Fibroblast of mammary gland (primary cell): ENCODE results near the gene PHF24.
A peak's percentile ranks its signal among the peaks of the same experiment; 100 is the strongest.

Experiments
- DNase-seq: peaks from one replicate; pipeline ENCODE4 v3.0.0-alpha.2; 2010; ENCODE audit warnings: low read depth
- H3K4me3 ChIP-seq: 2 replicates; pipeline ENCODE4 v1.5.1; 2011; ENCODE audit warnings: low read depth, mild to moderate bottlenecking, low read length, moderate library complexity; ENCODE audit not compliant: control insufficient read depth
- TF ChIP-seq, protein P1 (sequence below): conservative IDR thresholded peaks from 2 replicates; pipeline ENCODE4 v1.5.1; 2011; ENCODE audit warnings: low read depth, low read length, inconsistent platforms; ENCODE audit not compliant: control insufficient read depth, insufficient read depth

The PHF24 gene

DNA sequence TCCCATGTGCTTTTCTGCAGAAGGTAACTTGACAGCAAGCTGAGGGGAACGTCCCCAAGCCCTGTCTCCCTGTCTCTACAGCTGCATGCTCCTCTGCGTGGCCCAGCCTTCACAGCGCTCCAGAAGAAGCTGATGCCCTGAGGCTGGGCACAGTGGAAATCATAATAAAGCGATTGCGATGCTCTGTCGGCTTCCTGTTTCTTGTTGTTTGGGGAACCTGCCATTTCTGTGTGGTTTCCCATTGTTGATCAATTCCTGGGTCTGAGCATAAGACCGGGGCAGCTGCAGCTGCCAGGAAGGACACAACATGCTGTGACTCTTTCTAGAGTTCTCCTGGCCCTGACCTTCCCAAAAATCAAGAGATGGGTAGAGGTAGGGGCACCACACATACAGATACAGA, 24.3 kb downstream of the PHF24 start:
- DNase-seq, result no peak
- H3K4me3 ChIP-seq, result no peak overlapping the region
- TF ChIP-seq, protein P1, sequence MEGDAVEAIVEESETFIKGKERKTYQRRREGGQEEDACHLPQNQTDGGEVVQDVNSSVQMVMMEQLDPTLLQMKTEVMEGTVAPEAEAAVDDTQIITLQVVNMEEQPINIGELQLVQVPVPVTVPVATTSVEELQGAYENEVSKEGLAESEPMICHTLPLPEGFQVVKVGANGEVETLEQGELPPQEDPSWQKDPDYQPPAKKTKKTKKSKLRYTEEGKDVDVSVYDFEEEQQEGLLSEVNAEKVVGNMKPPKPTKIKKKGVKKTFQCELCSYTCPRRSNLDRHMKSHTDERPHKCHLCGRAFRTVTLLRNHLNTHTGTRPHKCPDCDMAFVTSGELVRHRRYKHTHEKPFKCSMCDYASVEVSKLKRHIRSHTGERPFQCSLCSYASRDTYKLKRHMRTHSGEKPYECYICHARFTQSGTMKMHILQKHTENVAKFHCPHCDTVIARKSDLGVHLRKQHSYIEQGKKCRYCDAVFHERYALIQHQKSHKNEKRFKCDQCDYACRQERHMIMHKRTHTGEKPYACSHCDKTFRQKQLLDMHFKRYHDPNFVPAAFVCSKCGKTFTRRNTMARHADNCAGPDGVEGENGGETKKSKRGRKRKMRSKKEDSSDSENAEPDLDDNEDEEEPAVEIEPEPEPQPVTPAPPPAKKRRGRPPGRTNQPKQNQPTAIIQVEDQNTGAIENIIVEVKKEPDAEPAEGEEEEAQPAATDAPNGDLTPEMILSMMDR, result no peak

DNA sequence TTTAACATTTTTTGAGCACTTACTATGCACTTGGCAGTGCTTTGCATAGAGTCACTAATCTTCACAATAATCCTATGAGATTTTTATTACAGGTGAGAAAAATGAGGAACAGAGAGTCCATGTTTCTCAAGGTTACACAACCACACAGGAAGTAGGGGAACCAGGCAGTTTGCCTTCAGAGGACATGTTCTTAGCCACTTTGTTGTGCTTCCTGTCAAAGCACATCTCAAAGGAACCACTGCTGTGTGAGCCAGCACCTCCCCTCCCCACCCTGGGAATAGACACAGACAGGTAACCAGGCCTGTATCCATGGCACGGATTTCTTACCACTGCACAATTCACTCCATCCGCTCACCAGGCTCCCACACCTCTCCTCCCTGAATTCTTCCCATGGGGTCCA, 25.1 kb downstream of the PHF24 start:
- DNase-seq, result no peak
- no peak overlapping the region for H3K4me3 ChIP-seq
- TF ChIP-seq, protein P1, result no peak

DNA sequence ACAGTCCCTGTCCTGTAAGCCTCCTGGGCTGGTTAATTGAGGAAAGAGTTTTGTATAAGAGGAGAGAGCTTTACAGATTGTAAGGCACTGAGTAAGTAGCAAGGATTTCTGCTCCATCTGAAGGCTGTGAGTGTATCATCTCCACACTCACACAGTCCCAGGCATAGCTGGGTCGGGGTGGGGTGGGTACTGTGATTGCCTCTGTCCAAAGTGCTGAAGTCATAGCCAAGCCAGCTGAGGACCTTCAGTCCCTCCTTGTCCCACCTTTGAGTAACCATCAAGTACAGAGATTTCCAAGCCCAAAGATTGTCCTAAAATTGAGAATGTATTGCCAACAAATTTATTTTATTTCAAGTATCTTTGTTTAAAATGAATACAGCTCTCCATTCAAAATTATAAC, 26.0 kb downstream of the PHF24 start:
- no peak overlapping the region for H3K4me3 ChIP-seq
- TF ChIP-seq, protein P1, result no peak
- DNase-seq, result peak; percentile 36

DNA sequence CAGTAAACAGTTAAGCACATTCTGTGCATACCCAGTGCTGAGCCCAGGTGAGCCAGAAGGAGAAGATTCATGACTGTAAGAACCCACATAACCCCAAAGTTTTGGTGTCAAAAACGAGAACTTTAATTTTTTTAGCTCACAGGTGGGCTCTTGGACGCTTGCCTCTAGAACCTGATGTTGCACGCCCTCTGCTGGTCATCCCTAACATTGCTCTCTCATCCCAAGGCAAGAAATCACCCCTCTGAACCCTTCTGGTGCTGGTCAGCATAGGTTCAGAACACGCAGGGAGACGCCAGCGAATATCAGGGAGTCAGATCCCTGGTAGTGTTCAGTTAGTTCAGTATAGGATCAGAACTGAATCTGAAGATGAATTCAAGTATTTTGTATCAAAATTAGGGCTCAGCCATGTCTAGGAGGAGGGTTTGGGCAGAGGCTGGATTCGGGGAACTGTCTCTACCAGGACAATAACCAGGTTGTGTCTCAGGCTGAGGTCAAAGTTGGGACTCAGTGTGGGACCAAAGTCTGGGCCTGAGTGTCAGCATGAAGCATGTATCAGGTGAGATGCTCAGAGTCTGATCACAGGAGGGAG, 27.3 kb downstream of the PHF24 start:
- DNase-seq, result peak; percentile 71
- TF ChIP-seq, protein P1, result peak; percentile 87
- no peak overlapping the region for H3K4me3 ChIP-seq

DNA sequence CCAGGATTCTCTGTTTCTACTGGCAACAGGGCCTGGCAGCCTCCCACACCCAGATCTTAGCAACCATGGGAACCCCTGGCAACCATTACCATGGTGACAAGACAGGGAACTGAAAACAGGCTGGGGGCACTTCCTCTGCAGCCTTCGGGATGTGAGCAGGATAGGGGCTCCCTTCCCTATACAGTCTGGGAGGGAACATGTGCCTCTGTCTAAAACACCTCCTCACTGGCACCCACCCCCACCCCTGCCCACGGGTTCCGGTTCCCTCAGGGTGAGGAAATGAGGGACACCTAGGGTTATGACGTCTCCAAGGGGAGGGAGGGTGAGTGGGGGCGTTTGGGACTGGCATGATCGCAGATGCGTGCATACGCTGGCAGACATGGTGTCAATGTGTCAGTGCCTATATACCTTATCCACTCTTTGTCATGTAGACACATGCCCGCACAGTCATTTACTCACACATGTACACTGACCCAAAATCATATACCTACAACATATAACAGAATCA, 28.5 kb downstream of the PHF24 start:
- no peak for DNase-seq
- TF ChIP-seq, protein P1, result no peak
- no peak overlapping the region for H3K4me3 ChIP-seq

DNA sequence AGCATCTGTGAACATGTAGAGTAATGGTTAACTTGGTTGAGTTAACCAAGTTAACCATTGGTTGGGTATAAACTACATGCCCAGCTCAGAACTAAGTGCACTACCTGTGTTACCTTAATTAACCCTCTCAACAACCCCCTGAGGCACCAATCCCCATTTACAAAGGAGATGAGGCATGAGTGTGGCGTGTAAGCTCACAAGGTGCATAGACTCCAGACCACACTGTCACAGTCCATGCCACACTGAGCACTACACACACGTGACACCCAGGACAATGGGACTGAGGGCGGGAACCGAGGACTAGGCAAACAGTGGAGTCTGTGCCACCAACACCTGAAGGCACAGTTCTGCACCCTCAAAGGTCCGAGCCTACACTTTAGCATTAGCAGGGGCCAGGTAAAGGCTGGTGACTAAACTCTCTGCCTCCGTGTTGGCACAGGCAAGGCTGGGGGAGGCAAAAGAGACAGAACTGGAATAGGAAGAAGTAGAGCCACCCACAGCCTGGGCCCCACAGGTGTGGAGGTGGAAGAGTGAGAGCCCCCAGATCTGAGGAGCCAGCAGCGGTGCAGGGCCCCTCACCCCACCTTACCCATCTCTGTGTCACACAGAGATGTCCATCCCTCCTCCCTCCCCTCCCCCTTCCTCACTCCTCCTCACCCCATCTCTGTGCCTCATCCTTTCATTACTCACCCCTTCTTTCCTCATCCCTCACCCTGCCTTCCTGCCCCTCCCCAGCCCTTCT, 29.2 kb downstream of the PHF24 start:
- DNase-seq, result peak; percentile 52
- TF ChIP-seq, protein P1, result no peak
- no peak overlapping the region for H3K4me3 ChIP-seq
